ENCODE data around the gene TEKT5. TPM values are rescaled to one million over a fixed set of nuclear protein-coding genes. Genes with fewer than 3 reads are reported as not detected.

TEKT5 gene
- total and polyA plus RNA-seq, 4 donors, result 0.13 to 0.92 TPM; not detected in 2

DNA sequence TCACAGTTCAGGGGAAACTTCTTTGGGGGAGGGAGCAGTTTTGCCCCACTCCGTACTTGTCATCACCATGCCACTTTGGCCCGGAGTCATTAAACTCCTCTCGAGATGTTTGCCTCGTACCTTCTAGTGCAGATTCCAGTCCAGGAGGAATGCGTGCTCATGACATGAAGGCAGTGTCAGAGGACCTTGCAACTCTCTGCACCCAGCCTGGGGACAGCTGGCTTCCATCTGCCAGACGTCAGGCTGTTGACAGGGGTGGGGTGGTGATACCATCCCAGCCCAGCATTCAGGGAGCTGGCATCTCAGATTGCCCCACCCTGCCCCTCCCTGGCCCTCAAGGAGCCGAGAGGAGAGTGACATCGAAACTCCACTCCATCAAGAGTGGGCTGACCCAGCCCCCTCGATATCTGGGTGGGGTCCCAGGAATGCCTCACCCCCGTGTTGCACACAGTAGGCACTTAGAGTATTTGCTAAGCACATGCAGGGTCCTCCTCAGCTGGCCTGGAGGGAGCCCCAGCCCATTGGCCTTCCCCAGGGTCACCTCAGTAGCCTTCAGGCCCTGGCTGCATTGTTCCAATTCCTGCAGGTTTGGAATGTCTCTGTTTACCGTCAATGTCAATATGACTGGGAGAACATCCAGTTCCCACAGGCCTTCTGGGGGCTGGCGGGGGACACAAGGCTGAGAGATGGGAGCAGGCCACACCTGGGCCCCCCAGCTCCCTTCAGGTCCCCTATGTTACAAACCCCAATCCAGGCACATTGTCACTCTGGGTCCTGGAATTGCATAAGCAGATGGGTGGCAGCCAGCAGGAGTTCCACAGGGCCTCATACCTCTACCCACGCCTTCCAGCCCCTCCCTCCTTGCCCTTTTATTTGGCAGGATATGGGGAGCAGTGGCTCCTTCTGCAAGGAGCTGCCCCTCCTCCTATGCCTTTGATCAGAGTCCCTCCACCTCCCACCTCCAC, 93.0 kb downstream of the TEKT5 start:
- no peak overlapping the region for H3K27ac ChIP-seq (ENCODE audit: low read depth in 1 of 2, low read length in 2 of 2)
- TF ChIP-seq TAF1 (conservative IDR thresholded peaks at IDR 0.05) (no peak), ATF3 (IDR thresholded peaks at IDR 0.05) (no peak), SP1 (IDR thresholded peaks at IDR 0.05) (peak; percentile 69), NR2F2 (IDR thresholded peaks at IDR 0.05) (no peak), CTCF (IDR thresholded peaks at IDR 0.05; ENCODE audit: low read depth, low read length, missing input control) (no peak), FOXA1 (IDR thresholded peaks at IDR 0.05) (peak; percentile 31), EGR1 (IDR thresholded peaks at IDR 0.05; ENCODE audit: low read depth in 2 of 2) (peak in 1 of 2 donors; percentile 20), FOXA2 (IDR thresholded peaks at IDR 0.05) (peak; percentile 66), HNF4A (conservative IDR thresholded peaks at IDR 0.05) (no peak), RAD21 (IDR thresholded peaks at IDR 0.05) (no peak), MAX (IDR thresholded peaks at IDR 0.05) (no peak), GABPA (IDR thresholded peaks at IDR 0.05 in 1 of 2, conservative IDR thresholded peaks at IDR 0.05 in 1 of 2) (no peak), RXRA (IDR thresholded peaks at IDR 0.05) (peak; percentile 3 to 31), YY1 (IDR thresholded peaks at IDR 0.05) (no peak), JUND (IDR thresholded peaks at IDR 0.05) (no peak), HNF4G (IDR thresholded peaks at IDR 0.05) (no peak)
- TF ChIP-seq, protein P1, sequence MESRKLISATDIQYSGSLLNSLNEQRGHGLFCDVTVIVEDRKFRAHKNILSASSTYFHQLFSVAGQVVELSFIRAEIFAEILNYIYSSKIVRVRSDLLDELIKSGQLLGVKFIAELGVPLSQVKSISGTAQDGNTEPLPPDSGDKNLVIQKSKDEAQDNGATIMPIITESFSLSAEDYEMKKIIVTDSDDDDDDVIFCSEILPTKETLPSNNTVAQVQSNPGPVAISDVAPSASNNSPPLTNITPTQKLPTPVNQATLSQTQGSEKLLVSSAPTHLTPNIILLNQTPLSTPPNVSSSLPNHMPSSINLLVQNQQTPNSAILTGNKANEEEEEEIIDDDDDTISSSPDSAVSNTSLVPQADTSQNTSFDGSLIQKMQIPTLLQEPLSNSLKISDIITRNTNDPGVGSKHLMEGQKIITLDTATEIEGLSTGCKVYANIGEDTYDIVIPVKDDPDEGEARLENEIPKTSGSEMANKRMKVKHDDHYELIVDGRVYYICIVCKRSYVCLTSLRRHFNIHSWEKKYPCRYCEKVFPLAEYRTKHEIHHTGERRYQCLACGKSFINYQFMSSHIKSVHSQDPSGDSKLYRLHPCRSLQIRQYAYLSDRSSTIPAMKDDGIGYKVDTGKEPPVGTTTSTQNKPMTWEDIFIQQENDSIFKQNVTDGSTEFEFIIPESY (IDR thresholded peaks at IDR 0.05), result no peak
- TF ChIP-seq, protein P2, sequence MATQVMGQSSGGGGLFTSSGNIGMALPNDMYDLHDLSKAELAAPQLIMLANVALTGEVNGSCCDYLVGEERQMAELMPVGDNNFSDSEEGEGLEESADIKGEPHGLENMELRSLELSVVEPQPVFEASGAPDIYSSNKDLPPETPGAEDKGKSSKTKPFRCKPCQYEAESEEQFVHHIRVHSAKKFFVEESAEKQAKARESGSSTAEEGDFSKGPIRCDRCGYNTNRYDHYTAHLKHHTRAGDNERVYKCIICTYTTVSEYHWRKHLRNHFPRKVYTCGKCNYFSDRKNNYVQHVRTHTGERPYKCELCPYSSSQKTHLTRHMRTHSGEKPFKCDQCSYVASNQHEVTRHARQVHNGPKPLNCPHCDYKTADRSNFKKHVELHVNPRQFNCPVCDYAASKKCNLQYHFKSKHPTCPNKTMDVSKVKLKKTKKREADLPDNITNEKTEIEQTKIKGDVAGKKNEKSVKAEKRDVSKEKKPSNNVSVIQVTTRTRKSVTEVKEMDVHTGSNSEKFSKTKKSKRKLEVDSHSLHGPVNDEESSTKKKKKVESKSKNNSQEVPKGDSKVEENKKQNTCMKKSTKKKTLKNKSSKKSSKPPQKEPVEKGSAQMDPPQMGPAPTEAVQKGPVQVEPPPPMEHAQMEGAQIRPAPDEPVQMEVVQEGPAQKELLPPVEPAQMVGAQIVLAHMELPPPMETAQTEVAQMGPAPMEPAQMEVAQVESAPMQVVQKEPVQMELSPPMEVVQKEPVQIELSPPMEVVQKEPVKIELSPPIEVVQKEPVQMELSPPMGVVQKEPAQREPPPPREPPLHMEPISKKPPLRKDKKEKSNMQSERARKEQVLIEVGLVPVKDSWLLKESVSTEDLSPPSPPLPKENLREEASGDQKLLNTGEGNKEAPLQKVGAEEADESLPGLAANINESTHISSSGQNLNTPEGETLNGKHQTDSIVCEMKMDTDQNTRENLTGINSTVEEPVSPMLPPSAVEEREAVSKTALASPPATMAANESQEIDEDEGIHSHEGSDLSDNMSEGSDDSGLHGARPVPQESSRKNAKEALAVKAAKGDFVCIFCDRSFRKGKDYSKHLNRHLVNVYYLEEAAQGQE (IDR thresholded peaks at IDR 0.05), result no peak
- DNase-seq (ENCODE audit: low spot score), result no peak
- peaks cover 0 to 3% (median 0%) of the 10 kb centered on the region in 4 donors for H3K4me1 ChIP-seq (ENCODE audit: control insufficient read depth in 4 of 4, insufficient read depth in 4 of 4, low read length in 3 of 4)
- 61% methylated on average over 13 of the region's 13 CpGs for WGBS
- H3K36me3 ChIP-seq (ENCODE audit: control insufficient read depth in 4 of 4, insufficient read depth in 3 of 4, low read depth in 1 of 4, low read length in 3 of 4), result no peaks in the 10 kb centered on the region
- no peaks in the 10 kb centered on the region for H3K9me3 ChIP-seq (ENCODE audit: control insufficient read depth in 4 of 4, low read length in 3 of 4)
- H3K27me3 ChIP-seq (ENCODE audit: control insufficient read depth in 4 of 4, insufficient read depth in 4 of 4, low read length in 3 of 4), result no peaks in the 10 kb centered on the region
- H3K9ac ChIP-seq (ENCODE audit: low read depth in 1 of 2, low read length in 2 of 2), result no peak overlapping the region
- H3K4me3 ChIP-seq (ENCODE audit: low read depth in 1 of 3, low read length in 3 of 3), result no peak overlapping the region

All from liver (tissue), 9 donors.